H9 (cell line): Measurements from ENCODE around the gene P3H2. TPM values are rescaled to one million over a fixed set of nuclear protein-coding genes. Genes with fewer than 3 reads are reported as not detected.

Source experiments
- DNase-seq: peaks from one replicate; pipeline ENCODE4 v3.0.0-alpha.2; 2017
- H2AFZ ChIP-seq: one replicate; pipeline ENCODE4 v1.6.1; 2013; ENCODE audit warnings: mild to moderate bottlenecking, low read length, control low read depth, moderate library complexity
- H2AK5ac ChIP-seq: 2 replicates; pipeline ENCODE4 v1.6.1; 2013; ENCODE audit warnings: low read length, control low read depth, mixed read lengths; ENCODE audit not compliant: insufficient read length
- H2BK120ac ChIP-seq: one replicate; pipeline ENCODE4 v1.6.1; 2013; ENCODE audit warnings: low read depth, mild to moderate bottlenecking, low read length, control low read depth, inconsistent platforms; ENCODE audit not compliant: poor library complexity, severe bottlenecking
- H2BK12ac ChIP-seq: 2 replicates; pipeline ENCODE4 v1.6.1; 2013; ENCODE audit warnings: low read length, control low read depth, mixed read lengths, low read depth; ENCODE audit not compliant: insufficient read length
- H2BK15ac ChIP-seq: 2 replicates; pipeline ENCODE4 v1.6.1; 2013; ENCODE audit warnings: low read depth, low read length, control low read depth
- H2BK20ac ChIP-seq: one replicate; pipeline ENCODE4 v1.6.1; 2013; ENCODE audit warnings: low read depth, mild to moderate bottlenecking, low read length, control low read depth, inconsistent platforms; ENCODE audit not compliant: poor library complexity, severe bottlenecking
- H2BK5ac ChIP-seq: 2 replicates; pipeline ENCODE4 v1.6.1; 2013; ENCODE audit warnings: low read length, control low read depth, mixed read lengths; ENCODE audit not compliant: insufficient read length
- H3K14ac ChIP-seq: 2 replicates; pipeline ENCODE4 v1.6.1; 2013; ENCODE audit warnings: low read length, control low read depth; ENCODE audit not compliant: insufficient read depth
- H3K18ac ChIP-seq: 2 replicates; pipeline ENCODE4 v1.6.1; 2013; ENCODE audit warnings: low read depth, mild to moderate bottlenecking, mixed read lengths, low read length, control low read depth; ENCODE audit not compliant: insufficient read length
- H3K23ac ChIP-seq: 2 replicates; pipeline ENCODE4 v1.6.1; 2013; ENCODE audit warnings: low read length, control low read depth, mixed read lengths, low read depth; ENCODE audit not compliant: insufficient read length
- H3K23me2 ChIP-seq: 2 replicates; pipeline ENCODE4 v1.6.1; 2013; ENCODE audit warnings: low read depth, mild to moderate bottlenecking, mixed read lengths, low read length, control low read depth; ENCODE audit not compliant: insufficient read length, poor library complexity, severe bottlenecking
- H3K27ac ChIP-seq: 2 replicates; pipeline ENCODE4 v1.5.1; 2013; ENCODE audit warnings: low read length, control low read depth, mixed read lengths, low read depth; ENCODE audit not compliant: insufficient read length
- H3K27me3 ChIP-seq: 2 replicates; pipeline ENCODE4 v1.6.1; 2013; ENCODE audit warnings: low read length, control low read depth, inconsistent platforms; ENCODE audit not compliant: insufficient read depth
- H3K4ac ChIP-seq: 2 replicates; pipeline ENCODE4 v1.6.1; 2013; ENCODE audit warnings: low read depth, mild to moderate bottlenecking, control low read depth, inconsistent platforms, low read length, moderate library complexity
- H3K4me1 ChIP-seq: 2 replicates; pipeline ENCODE4 v1.6.1; 2013; ENCODE audit warnings: low read length, control low read depth, inconsistent platforms; ENCODE audit not compliant: insufficient read depth
- H3K4me2 ChIP-seq: 2 replicates; pipeline ENCODE4 v1.6.1; 2013; ENCODE audit warnings: low read length, control low read depth, mixed read lengths; ENCODE audit not compliant: insufficient read length, insufficient read depth
- H3K56ac ChIP-seq: 2 replicates; pipeline ENCODE4 v1.6.1; 2013; ENCODE audit warnings: low read depth, mild to moderate bottlenecking, mixed read lengths, low read length, control low read depth; ENCODE audit not compliant: insufficient read length
- H3K79me1 ChIP-seq: 2 replicates; pipeline ENCODE4 v1.6.1; 2013; ENCODE audit warnings: low read depth, mild to moderate bottlenecking, moderate library complexity, low read length, control low read depth, inconsistent platforms; ENCODE audit not compliant: insufficient read depth, poor library complexity, severe bottlenecking
- H3K79me2 ChIP-seq: 2 replicates; pipeline ENCODE4 v1.6.1; 2013; ENCODE audit warnings: low read length, control low read depth, inconsistent platforms; ENCODE audit not compliant: insufficient read depth
- H3K9ac ChIP-seq: 2 replicates; pipeline ENCODE4 v1.6.1; 2013; ENCODE audit warnings: low read length, control low read depth, mixed read lengths; ENCODE audit not compliant: insufficient read length; ENCODE audit errors: extremely low read depth
- H3K9me3 ChIP-seq: one replicate; pipeline ENCODE4 v1.6.1; 2013; ENCODE audit warnings: low read depth, low read length, inconsistent platforms; ENCODE audit not compliant: control insufficient read depth
- H3T11ph ChIP-seq: one replicate; pipeline ENCODE4 v1.6.1; 2013; ENCODE audit warnings: mild to moderate bottlenecking, low read length, control low read depth, inconsistent platforms
- H4K20me1 ChIP-seq: one replicate; pipeline ENCODE4 v1.6.1; 2013; ENCODE audit not compliant: control insufficient read depth, insufficient read length, insufficient read depth
- H4K5ac ChIP-seq: 2 replicates; pipeline ENCODE4 v1.6.1; 2013; ENCODE audit warnings: low read depth, mild to moderate bottlenecking, mixed read lengths, low read length, control low read depth; ENCODE audit not compliant: insufficient read length
- H4K8ac ChIP-seq: replicated peaks from 2 replicates; pipeline ENCODE4 v1.6.1; 2013; ENCODE audit warnings: low read length, control low read depth, mixed read lengths, low read depth; ENCODE audit not compliant: insufficient read length
- H4K91ac ChIP-seq: 2 replicates; pipeline ENCODE4 v1.6.1; 2013; ENCODE audit warnings: low read depth, mild to moderate bottlenecking, moderate library complexity, mixed read lengths, low read length, control low read depth; ENCODE audit not compliant: insufficient read length
- H3K27ac Mint-ChIP-seq, 3 experiments: 2 replicates in 2 of 3; 3 replicates in 1 of 3; pipeline ENCODE4 v1.8.0; 2020 to 2021; ENCODE audit warnings: mixed read lengths in 3 of 3, mild to moderate bottlenecking in 1 of 3, moderate library complexity in 1 of 3
- H3K27me3 Mint-ChIP-seq: 2 replicates; pipeline ENCODE4 v1.8.0; 2021; ENCODE audit warnings: low read depth, mild to moderate bottlenecking, moderate library complexity, mixed read lengths
- H3K36me3 Mint-ChIP-seq, 3 experiments: 2 replicates in 2 of 3; 3 replicates in 1 of 3; pipeline ENCODE4 v1.8.0; 2020 to 2021; ENCODE audit warnings: low read depth in 3 of 3, mixed read lengths in 3 of 3; ENCODE audit not compliant: insufficient read depth in 1 of 3
- H3K4me1 Mint-ChIP-seq, 2 experiments: 2 replicates each; pipeline ENCODE4 v1.8.0; 2020; ENCODE audit warnings: mixed read lengths in 2 of 2
- H3K4me3 Mint-ChIP-seq, 2 experiments: 2 replicates in 1 of 2; 3 replicates in 1 of 2; pipeline ENCODE4 v1.8.0; 2020 to 2021; ENCODE audit warnings: mild to moderate bottlenecking in 2 of 2, mixed read lengths in 2 of 2, moderate library complexity in 1 of 2
- H3K9me3 Mint-ChIP-seq, 2 experiments: 2 replicates in 1 of 2; 3 replicates in 1 of 2; pipeline ENCODE4 v1.8.0; 2020; ENCODE audit warnings: mild to moderate bottlenecking in 2 of 2, mixed read lengths in 2 of 2, moderate library complexity in 1 of 2
- WGBS: extraction: QIAGEN DNeasy Blood & Tissue Kit; methylation state at CpG from one replicate; pipeline ENCODE4 v1.1.7; 2013; ENCODE audit warnings: missing lambda C conversion rate, low lambda C conversion rate, mixed read lengths; ENCODE audit not compliant: insufficient read length; ENCODE audit errors: extremely low coverage; 5-methylcytosine and 5-hydroxymethylcytosine counted together
- total RNA-seq: library from RNA; stranded (reverse); gene quantifications from 2 replicates; pipeline ENCODE4 v1.2.1, GENCODE V29; 2021
- TF ChIP-seq, protein P1 (sequence below): fragments of 200-600 bp; sonication (generic); conservative IDR thresholded peaks from 3 replicates; pipeline ENCODE4 v1.8.0; 2021; ENCODE audit warnings: antibody characterized with exemption, mild to moderate bottlenecking

Gene P3H2
- total RNA-seq, 1 experiment from 2014 or later: 41.5 TPM

DNA sequence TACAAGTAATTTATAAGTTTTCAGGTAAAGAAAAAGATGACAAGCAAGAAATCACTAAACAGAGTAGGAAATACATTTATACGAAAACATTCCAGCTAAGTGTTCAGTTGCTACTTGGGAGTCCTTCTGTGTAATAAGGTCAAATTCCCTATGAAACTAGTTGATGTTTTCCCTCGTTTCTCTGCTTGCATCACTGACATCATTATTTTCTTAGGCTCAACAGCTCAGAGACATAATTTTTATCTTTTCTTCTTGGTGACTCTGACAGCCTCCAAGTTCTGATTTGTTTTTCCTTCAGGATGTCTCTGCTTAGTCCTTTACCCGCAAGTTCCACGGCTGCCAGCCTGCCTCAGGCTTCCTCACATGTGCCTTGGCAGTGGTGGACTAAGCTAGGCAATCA, 173.6 kb downstream of the P3H2 start:
- no peak for DNase-seq
- Mint-ChIP-seq H3K4me3 (no peak overlapping the region), H3K9me3 (no peaks in the 10 kb centered on the region), H3K4me1 (no peaks in the 10 kb centered on the region), H3K27me3 (no peaks in the 10 kb centered on the region), H3K36me3 (no peaks in the 10 kb centered on the region), H3K27ac (no peak overlapping the region)
- Histone ChIP-seq H3K18ac (no peak overlapping the region), H3K27ac (no peak overlapping the region), H2AK5ac (no peak overlapping the region), H4K91ac (no peak overlapping the region), H3K23ac (no peak overlapping the region), H4K20me1 (no peaks in the 10 kb centered on the region), H2BK15ac (no peak overlapping the region), H3K9me3 (no peaks in the 10 kb centered on the region), H3K23me2 (no peaks in the 10 kb centered on the region), H3K56ac (no peak overlapping the region), H2BK5ac (no peak overlapping the region), H3K9ac (no peak overlapping the region), H3T11ph (no peak overlapping the region), H3K4me1 (no peaks in the 10 kb centered on the region), H4K8ac (no peak overlapping the region), H3K79me2 (no peaks in the 10 kb centered on the region), H4K5ac (no peak overlapping the region), H2BK120ac (no peak overlapping the region), H3K14ac (no peak overlapping the region), H3K4ac (no peak overlapping the region), H3K4me2 (no peak overlapping the region), H3K27me3 (no peaks in the 10 kb centered on the region), H2BK12ac (no peak overlapping the region), H2AFZ (no peak overlapping the region), H2BK20ac (no peak overlapping the region), H3K79me1 (no peaks in the 10 kb centered on the region)
- TF ChIP-seq, protein P1, sequence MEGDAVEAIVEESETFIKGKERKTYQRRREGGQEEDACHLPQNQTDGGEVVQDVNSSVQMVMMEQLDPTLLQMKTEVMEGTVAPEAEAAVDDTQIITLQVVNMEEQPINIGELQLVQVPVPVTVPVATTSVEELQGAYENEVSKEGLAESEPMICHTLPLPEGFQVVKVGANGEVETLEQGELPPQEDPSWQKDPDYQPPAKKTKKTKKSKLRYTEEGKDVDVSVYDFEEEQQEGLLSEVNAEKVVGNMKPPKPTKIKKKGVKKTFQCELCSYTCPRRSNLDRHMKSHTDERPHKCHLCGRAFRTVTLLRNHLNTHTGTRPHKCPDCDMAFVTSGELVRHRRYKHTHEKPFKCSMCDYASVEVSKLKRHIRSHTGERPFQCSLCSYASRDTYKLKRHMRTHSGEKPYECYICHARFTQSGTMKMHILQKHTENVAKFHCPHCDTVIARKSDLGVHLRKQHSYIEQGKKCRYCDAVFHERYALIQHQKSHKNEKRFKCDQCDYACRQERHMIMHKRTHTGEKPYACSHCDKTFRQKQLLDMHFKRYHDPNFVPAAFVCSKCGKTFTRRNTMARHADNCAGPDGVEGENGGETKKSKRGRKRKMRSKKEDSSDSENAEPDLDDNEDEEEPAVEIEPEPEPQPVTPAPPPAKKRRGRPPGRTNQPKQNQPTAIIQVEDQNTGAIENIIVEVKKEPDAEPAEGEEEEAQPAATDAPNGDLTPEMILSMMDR: no peak
- no CpG with 5 or more reads among the region's 4 CpGs for WGBS
